Bronchial epithelial cell (primary cell): ENCODE measurements around the gene NRXN3. TPM values are rescaled to one million over a fixed set of nuclear protein-coding genes. Genes with fewer than 3 reads are reported as not detected.

Experiments
- DNase-seq: peaks from one replicate; pipeline ENCODE4 v3.0.0-alpha.2; 2010; ENCODE audit warnings: low read depth
- FAIRE-seq: peaks from 2 replicates; lab custom pipeline; 2011; peaks lifted over from hg19 to GRCh38; lab: Jason Lieb, UNC
- H3K27me3 ChIP-seq: 2 replicates; pipeline ENCODE4 v1.5.1; 2011; ENCODE audit warnings: low read length; ENCODE audit not compliant: control insufficient read depth, insufficient read depth
- H3K36me3 ChIP-seq: 2 replicates; pipeline ENCODE4 v1.5.1; 2011; ENCODE audit warnings: low read length; ENCODE audit not compliant: control insufficient read depth, insufficient read depth
- H3K4me3 ChIP-seq: 2 replicates; pipeline ENCODE4 v1.5.1; 2011; ENCODE audit warnings: mild to moderate bottlenecking, low read depth, low read length, control low read depth
- CTCF ChIP-seq: IDR thresholded peaks from 2 replicates; pipeline ENCODE4 v1.5.1; 2011; ENCODE audit warnings: mild to moderate bottlenecking, moderate library complexity, low read length, control low read depth, inconsistent platforms; ENCODE audit not compliant: insufficient read depth, severe bottlenecking
- total RNA-seq: library from RNA; depleted of rRNA; stranded (reverse); fragments of >200 nt; gene quantifications from 2 replicates; pipeline ENCODE4 v1.2.1, GENCODE V29; 2014

The NRXN3 gene
- total RNA-seq, 1 donor from 2014 or later = under 0.01 TPM

- DNase-seq = no peak
- Histone ChIP-seq H3K36me3 (no peaks in the 10 kb centered on the region), H3K27me3 (no peaks in the 10 kb centered on the region), H3K4me3 (no peak overlapping the region)
- no peak for FAIRE-seq
- TF ChIP-seq CTCF = no peak
These were observed 1090.2 kb downstream of the NRXN3 start for GRCh38 chr14:79260406-79260805.

- no peak for TF ChIP-seq CTCF
- no peaks in the 10 kb centered on the region for H3K27me3 ChIP-seq
- FAIRE-seq = no peak
- H3K36me3 ChIP-seq = no peaks in the 10 kb centered on the region
- no peak overlapping the region for H3K4me3 ChIP-seq
- peak; percentile 54 for DNase-seq
These were observed 1095.3 kb downstream of the NRXN3 start for GRCh38 chr14:79265366-79265946.

- no peak for DNase-seq
- H3K4me3 ChIP-seq = no peak overlapping the region
- no peak for TF ChIP-seq CTCF
- no peak for FAIRE-seq
- H3K36me3 ChIP-seq = no peaks in the 10 kb centered on the region
- H3K27me3 ChIP-seq = no peaks in the 10 kb centered on the region
These were observed 1100.2 kb downstream of the NRXN3 start for GRCh38 chr14:79270361-79270760.

- no peak for FAIRE-seq
- no peak for TF ChIP-seq CTCF
These were observed 1100.9 kb downstream of the NRXN3 start for GRCh38 chr14:79271122-79271521.

GRCh38 chr14:79274641-79275291 lies 1104.6 kb downstream of the NRXN3 start:
- FAIRE-seq (no peak), DNase-seq (no peak)
- Histone ChIP-seq H3K27me3 (peaks cover 1% of the 10 kb centered on the region), H3K4me3 (no peak overlapping the region), H3K36me3 (no peaks in the 10 kb centered on the region)
- TF ChIP-seq CTCF = no peak

More at GRCh38 chr14:79271122-79271521, 1100.9 kb downstream of the NRXN3 start:
- Histone ChIP-seq H3K27me3 (no peaks in the 10 kb centered on the region), H3K4me3 (no peak overlapping the region), H3K36me3 (no peaks in the 10 kb centered on the region)
- no peak for DNase-seq
